ENCODE data around the gene LRRN4CL. TPM values are rescaled to one million over a fixed set of nuclear protein-coding genes. Genes with fewer than 3 reads are reported as not detected.
"Not testable (repeated sequence)": the region's sequence is repeated elsewhere in the genome, so short reads cannot be mapped to it uniquely, and the experiment has no call there.

LRRN4CL gene
- total and polyA plus RNA-seq, 9 of the 15 experiments (the other 6 are each of a cell fraction or from before 2014, with no cell fraction given) = 0.03 to 0.11 (median 0.05) TPM; not detected in 4

GRCh38 chr11:62694455-62695167 lies 5.3 kb upstream of the LRRN4CL start (continued):
- TF ChIP-seq PBX2 (CRISPR knock-in tag; IDR thresholded peaks at IDR 0.05; ENCODE audit: low read depth) = no peak
- TF ChIP-seq PBX2 (tag; conservative IDR thresholded peaks at IDR 0.05; ENCODE audit: low read depth) = no peak
- no peak for TF ChIP-seq ZC3H4 (CRISPR knock-in tag; IDR thresholded peaks at IDR 0.05; ENCODE audit: borderline replicate concordance)
- no peak for TF ChIP-seq ZNF408 (CRISPR knock-in tag; IDR thresholded peaks at IDR 0.05; ENCODE audit: low read depth)
- TF ChIP-seq MAFG (tag; conservative IDR thresholded peaks at IDR 0.05) = peak; percentile 16; the same call in 1 of the 2 replicates
- no peak for TF ChIP-seq NELFE (IDR thresholded peaks at IDR 0.05; ENCODE audit: insufficient read depth, insufficient read length)
- TF ChIP-seq ZKSCAN1 (IDR thresholded peaks at IDR 0.05; ENCODE audit: low read depth, low read length) = no peak
- TF ChIP-seq L3MBTL2 (IDR thresholded peaks at IDR 0.05) = no peak
- no peak for TF ChIP-seq MBD2 (IDR thresholded peaks at IDR 0.05; ENCODE audit: borderline replicate concordance, low read depth)

- intact Hi-C loops (cut with micrococcal nuclease) (loop anchor here (5.0 kb wide), 2 partner anchors 81 to 101 kb away; partner anchors contain the start of genes EML3, ROM1 and TUT1), in situ Hi-C loops (cut with MboI) (loop anchor here (5.0 kb wide), 1 partner anchor 301 kb away; no protein-coding TSS in a partner anchor)
- BruUV-seq (replicated peaks); H3K9ac ChIP-seq (ENCODE audit: insufficient read depth in 1 of 2, low read depth in 2 of 2, low read length in 2 of 2); CTCF ChIA-PET (ENCODE audit: low intra/inter-chr PET ratio); DNase-seq (ENCODE audit: extremely low read depth in 1 of 4, low spot score in 3 of 4); H3K79me2 ChIP-seq (ENCODE audit: control insufficient read depth, insufficient read depth, low read length); H2AFZ ChIP-seq (ENCODE audit: low read depth, low read length); H3K4me3 ChIP-seq; H4K20me1 ChIP-seq (replicated peaks; ENCODE audit: control insufficient read depth, insufficient read depth, low read length); ATAC-seq; H3K27me3 ChIP-seq (ENCODE audit: control insufficient read depth in 2 of 2, insufficient read depth in 2 of 2, low read length in 2 of 2); FAIRE-seq; H3K4me2 ChIP-seq (ENCODE audit: insufficient read depth, low read length); H3K9me1 ChIP-seq (ENCODE audit: control insufficient read depth, insufficient read depth, low read length); H3K9me3 ChIP-seq (replicated peaks; ENCODE audit: control insufficient read depth, insufficient read depth, low read depth, low read length); H3K27ac ChIP-seq (ENCODE audit: extremely low read depth, low read depth, low read length); H3K4me1 ChIP-seq (replicated peaks in 1 of 2; ENCODE audit: control insufficient read depth in 2 of 2, insufficient read depth in 2 of 2, low read length in 2 of 2): not testable (repeated sequence)
- H3K36me3 ChIP-seq (ENCODE audit: control insufficient read depth, insufficient read depth, low read length) = peaks cover 42% of the 10 kb centered on the region
- 88% methylated on average over 1 of the region's 4 CpGs for WGBS (ENCODE audit: insufficient coverage, low coverage, missing lambda C conversion rate)
- POLR2A ChIA-PET = interaction anchor here (0.6 to 2.5 kb wide), 5 partner anchors 12 to 317 kb away, joined by 3 to 8 read pairs (median 4); partner anchors contain the start of genes C11orf98, CSKMT and UBXN1
Measured at GRCh38 chr11:62693624-62694023, 4.3 kb upstream of the LRRN4CL start.

Data from K562 (cell line).